Hepatic stellate cell (primary cell): Measurements from ENCODE around the gene GABRG3.
"Not testable (repeated sequence)": the region's sequence is repeated elsewhere in the genome, so short reads cannot be mapped to it uniquely, and the experiment has no call there.

Experiments
- DNase-seq: peaks from one replicate; pipeline ENCODE4 v3.0.0; 2011; ENCODE audit warnings: low spot score

The GABRG3 gene

GRCh38 chr15:27003003-27003402, 32.0 kb downstream of the GABRG3 start:
- DNase-seq, result not testable (repeated sequence)

- DNase-seq, result not testable (repeated sequence)
These were observed 33.2 kb downstream of the GABRG3 start for GRCh38 chr15:27004226-27004625.

GRCh38 chr15:27017168-27017809, 46.3 kb downstream of the GABRG3 start:
- peak; percentile 23 for DNase-seq

GRCh38 chr15:27019687-27020086, 48.7 kb downstream of the GABRG3 start:
- DNase-seq, result no peak

- DNase-seq, result no peak
These were observed 54.5 kb downstream of the GABRG3 start for GRCh38 chr15:27025481-27025966.

GRCh38 chr15:27027229-27027628, 56.2 kb downstream of the GABRG3 start:
- no peak for DNase-seq

GRCh38 chr15:27028858-27029477, 58.0 kb downstream of the GABRG3 start:
- no peak for DNase-seq

- DNase-seq, result no peak
These were observed 65.2 kb downstream of the GABRG3 start for GRCh38 chr15:27036210-27036609.

GRCh38 chr15:27037501-27037900, 66.5 kb downstream of the GABRG3 start:
- DNase-seq, result no peak

- DNase-seq, result no peak
These were observed 68.2 kb downstream of the GABRG3 start for GRCh38 chr15:27039152-27039551.

- no peak for DNase-seq
These were observed 71.2 kb downstream of the GABRG3 start for GRCh38 chr15:27042230-27042629.

- no peak for DNase-seq
These were observed 71.7 kb downstream of the GABRG3 start for GRCh38 chr15:27042646-27043045.

GRCh38 chr15:27043770-27044169, 72.8 kb downstream of the GABRG3 start:
- no peak for DNase-seq

- DNase-seq, result no peak
These were observed 74.8 kb downstream of the GABRG3 start for GRCh38 chr15:27045796-27046195.

- DNase-seq, result no peak
These were observed 75.9 kb downstream of the GABRG3 start for GRCh38 chr15:27046880-27047279.

GRCh38 chr15:27050163-27050562, 79.2 kb downstream of the GABRG3 start:
- DNase-seq, result no peak

- no peak for DNase-seq
These were observed 83.4 kb downstream of the GABRG3 start for GRCh38 chr15:27054426-27054825.

- DNase-seq, result no peak
These were observed 87.1 kb downstream of the GABRG3 start for GRCh38 chr15:27057904-27058645.

- no peak for DNase-seq
These were observed 88.0 kb downstream of the GABRG3 start for GRCh38 chr15:27058939-27059338.

GRCh38 chr15:27059610-27060202, 88.7 kb downstream of the GABRG3 start:
- DNase-seq, result peak; percentile 16

- DNase-seq, result no peak
These were observed 90.8 kb downstream of the GABRG3 start for GRCh38 chr15:27061739-27062138.

- DNase-seq, result no peak
These were observed 92.0 kb downstream of the GABRG3 start for GRCh38 chr15:27062951-27063350.

GRCh38 chr15:27064080-27064479, 93.1 kb downstream of the GABRG3 start:
- DNase-seq, result no peak
